Spleen (tissue), 11 donors: ENCODE results near the gene TRIM40. TPM values are rescaled to one million over a fixed set of nuclear protein-coding genes. Genes with fewer than 3 reads are reported as not detected.

ENCODE experiments used
- DNase-seq: peaks from one replicate; pipeline ENCODE4 v3.0.0-alpha.2; 2020
- H3K27ac ChIP-seq, 8 donors: fragments of 200-600 bp; sonication (generic) in 7 of 8; 1 replicate in 4 of 8; 2 replicates in 4 of 8; pipeline versions ENCODE4 v1.5.0 to v1.8.0; 2016 to 2021; ENCODE audit warnings: inconsistent platforms in 4 of 8, mild to moderate bottlenecking in 4 of 8, moderate library complexity in 1 of 8
- H3K27me3 ChIP-seq, 7 donors: fragments of 200-600 bp; sonication (generic) in 6 of 7; replicated peaks in 1 of 7; 1 replicate in 4 of 7; 2 replicates in 3 of 7; pipeline versions ENCODE4 v1.5.0 to v1.8.0; 2016 to 2021; ENCODE audit warnings: inconsistent platforms in 3 of 7, mild to moderate bottlenecking in 1 of 7
- H3K36me3 ChIP-seq, 6 donors: fragments of 200-600 bp; sonication (generic) in 5 of 6; 1 replicate in 4 of 6; 2 replicates in 2 of 6; pipeline versions ENCODE4 v1.5.0 to v1.8.0; 2016 to 2021; ENCODE audit warnings: inconsistent platforms in 2 of 6
- H3K4me1 ChIP-seq, 6 donors: fragments of 200-600 bp; sonication (generic) in 5 of 6; 1 replicate in 3 of 6; 2 replicates in 3 of 6; pipeline versions ENCODE4 v1.5.0 to v1.8.0; 2016 to 2021; ENCODE audit warnings: inconsistent platforms in 3 of 6
- H3K4me3 ChIP-seq, 8 donors: fragments of 200-600 bp; sonication (generic) in 7 of 8; 1 replicate in 4 of 8; 2 replicates in 4 of 8; pipeline versions ENCODE4 v1.5.0 to v1.8.0; 2016 to 2021; ENCODE audit warnings: inconsistent platforms in 4 of 8, mild to moderate bottlenecking in 4 of 8, moderate library complexity in 2 of 8
- H3K9me3 ChIP-seq, 8 donors: fragments of 200-600 bp; sonication (generic) in 7 of 8; 1 replicate in 4 of 8; 2 replicates in 4 of 8; pipeline versions ENCODE4 v1.5.0 to v1.8.0; 2016 to 2021; ENCODE audit warnings: inconsistent platforms in 4 of 8
- POLR2A ChIP-seq, 3 donors: fragments of 450-650 bp; IDR thresholded peaks; one replicate each; pipeline ENCODE4 v1.5.1; 2017; ENCODE audit warnings: antibody characterized with exemption in 3 of 3, mild to moderate bottlenecking in 1 of 3
- POLR2AphosphoS5 ChIP-seq, 3 donors: sonication (generic); formaldehyde crosslinking; IDR thresholded peaks; one replicate each; pipeline ENCODE4 v1.5.1; 2017; ENCODE audit warnings: antibody characterized with exemption in 3 of 3
- WGBS, 5 donors: extraction: QIAGEN DNeasy Blood & Tissue Kit in 3 of 5; methylation state at CpG; one replicate each; pipeline versions ENCODE4 v1.1.5 to v1.1.7; 2013 to 2018; 5-methylcytosine and 5-hydroxymethylcytosine counted together
- intact Hi-C: fragments of 100-400 bp; cut with DNase I; formaldehyde crosslinking; loops from one replicate; pipeline ENCODE4 v1.15.0; 2023; ENCODE audit warnings: low total_unique reads
- polyA plus RNA-seq, 3 donors: library from polyadenylated mRNA; stranded (reverse); fragments of 200-250 nt; gene quantifications; one replicate each; pipeline ENCODE4 v1.2.1, GENCODE V29; 2013
- total RNA-seq, 7 donors: library from RNA; depleted of rRNA in 3 of 7; stranded (reverse); fragments of >200 nt in 3 of 7; fragmentation: NEBNext Ultra II Directional in 4 of 7; extraction: Animal tissue kit (Norgen Biotek cat#: 25700) in 4 of 7; gene quantifications; one replicate each; pipeline versions ENCODE4 v1.1.0 to v1.2.1, GENCODE V29; 2016 to 2021
- TF ChIP-seq, protein P1 (sequence below), 11 experiments: fragments of 200-600 bp in 7 of 11; fragments of 450-650 bp in 4 of 11; sonication (generic) in 4 of 11; IDR thresholded peaks in 8 of 11; conservative IDR thresholded peaks in 3 of 11; 1 replicate in 7 of 11; 2 replicates in 4 of 11; pipeline versions ENCODE4 v1.4.0 to v1.8.0; 2016 to 2021; ENCODE audit warnings: antibody characterized with exemption in 11 of 11, inconsistent platforms in 4 of 11, mild to moderate bottlenecking in 1 of 11
- donor health status: healthy with polysubstance abuse.
- donor health status: DM: no; HTN: no; CAD: no; lungs with moderate emphysema.
- donor health status: DM: no; HTN: no; CAD: no.
- donor health status: Bipolar disorder and iron deficiency.
- donor health status: healthy.
- donor health status: DM: no; HTN: no; CAD: no.
- donor health status: DM: yes; HTN: yes; CAD: no.

TRIM40 gene
- total and polyA plus RNA-seq, 10 donors: 0.20 to 1.0 (median 0.29) TPM; not detected in 7

DNA sequence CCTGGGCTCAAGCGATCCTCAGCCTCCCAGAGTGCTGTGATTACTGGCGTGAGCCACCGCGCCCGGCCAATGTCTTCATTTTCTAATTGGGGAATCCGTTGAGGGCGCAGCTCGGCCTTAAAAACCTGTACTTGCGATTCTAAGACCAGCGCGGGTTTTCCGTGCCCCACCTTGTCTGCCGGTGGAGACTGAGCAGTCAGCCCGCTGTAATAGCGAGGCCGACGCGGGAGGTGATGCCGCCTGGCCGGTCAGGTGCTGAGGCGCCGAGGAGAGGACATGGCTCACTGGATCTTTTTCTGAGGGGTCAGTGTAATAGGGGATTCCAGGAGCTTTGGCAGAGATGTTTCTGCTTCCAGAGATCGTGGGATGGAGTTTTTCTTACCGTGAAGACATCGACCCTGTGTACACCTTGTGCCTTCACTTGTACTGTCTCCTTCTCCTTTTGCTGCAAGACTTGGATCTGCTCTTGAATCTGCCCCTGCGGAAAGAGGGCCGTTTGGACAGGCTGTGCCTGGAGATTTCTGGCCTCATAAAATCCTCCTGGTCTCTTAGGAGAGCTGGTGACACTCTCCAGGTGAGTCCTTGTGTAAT, 24.6 kb upstream of the TRIM40 start:
- intact Hi-C loops: no loop called here
- Histone ChIP-seq H3K36me3 (no peaks in the 10 kb centered on the region), H3K9me3 (no peaks in the 10 kb centered on the region), H3K27me3 (peaks cover 0 to 91% (median 35%) of the 10 kb centered on the region in 7 donors), H3K4me3 (no peak overlapping the region), H3K4me1 (no peaks in the 10 kb centered on the region), H3K27ac (no peak overlapping the region)
- WGBS, 5 donors: 43 to 68% (median 62%) methylated on average over 21 to 27 of the region's 27 CpGs
- no peak for TF ChIP-seq POLR2A (IDR thresholded peaks at IDR 0.05)
- TF ChIP-seq POLR2AphosphoS5 (IDR thresholded peaks at IDR 0.05): no peak
- TF ChIP-seq, protein P1, sequence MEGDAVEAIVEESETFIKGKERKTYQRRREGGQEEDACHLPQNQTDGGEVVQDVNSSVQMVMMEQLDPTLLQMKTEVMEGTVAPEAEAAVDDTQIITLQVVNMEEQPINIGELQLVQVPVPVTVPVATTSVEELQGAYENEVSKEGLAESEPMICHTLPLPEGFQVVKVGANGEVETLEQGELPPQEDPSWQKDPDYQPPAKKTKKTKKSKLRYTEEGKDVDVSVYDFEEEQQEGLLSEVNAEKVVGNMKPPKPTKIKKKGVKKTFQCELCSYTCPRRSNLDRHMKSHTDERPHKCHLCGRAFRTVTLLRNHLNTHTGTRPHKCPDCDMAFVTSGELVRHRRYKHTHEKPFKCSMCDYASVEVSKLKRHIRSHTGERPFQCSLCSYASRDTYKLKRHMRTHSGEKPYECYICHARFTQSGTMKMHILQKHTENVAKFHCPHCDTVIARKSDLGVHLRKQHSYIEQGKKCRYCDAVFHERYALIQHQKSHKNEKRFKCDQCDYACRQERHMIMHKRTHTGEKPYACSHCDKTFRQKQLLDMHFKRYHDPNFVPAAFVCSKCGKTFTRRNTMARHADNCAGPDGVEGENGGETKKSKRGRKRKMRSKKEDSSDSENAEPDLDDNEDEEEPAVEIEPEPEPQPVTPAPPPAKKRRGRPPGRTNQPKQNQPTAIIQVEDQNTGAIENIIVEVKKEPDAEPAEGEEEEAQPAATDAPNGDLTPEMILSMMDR (IDR thresholded peaks at IDR 0.05 in 8 of 11, conservative IDR thresholded peaks at IDR 0.05 in 3 of 11): no peak
- no peak for DNase-seq

DNA sequence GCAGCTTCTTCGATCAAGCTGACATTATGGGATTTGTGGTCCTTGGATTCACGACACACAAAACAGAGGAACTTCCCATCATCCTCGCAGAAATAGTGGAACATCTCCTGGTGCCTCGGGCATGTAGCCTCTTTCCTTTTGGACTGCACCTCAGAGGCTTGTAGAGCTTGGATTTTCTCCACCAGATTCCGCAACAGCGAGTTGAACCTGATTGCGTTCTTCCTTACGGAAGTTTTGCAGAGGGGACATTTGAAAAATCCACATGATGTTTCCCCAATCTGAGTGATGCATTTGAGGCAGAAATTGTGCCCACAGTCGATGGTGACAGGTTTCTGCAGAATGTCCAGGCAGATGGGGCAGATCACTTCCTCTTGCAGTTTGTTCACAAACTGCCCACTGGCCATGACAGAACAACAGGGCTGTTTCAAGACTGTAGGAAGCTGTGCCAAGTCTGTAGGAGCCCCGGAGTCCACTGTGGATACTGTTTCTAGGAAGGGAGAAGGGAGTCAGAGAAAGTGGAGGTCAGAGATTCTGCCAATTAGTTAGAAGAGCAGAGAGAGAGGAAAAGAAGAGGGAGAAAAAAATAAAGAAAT, 23.4 kb upstream of the TRIM40 start:
- 76 to 84% (median 78%) methylated on average over 10 of the region's 10 CpGs for WGBS, 5 donors
- DNase-seq: no peak
- Histone ChIP-seq H3K36me3 (no peaks in the 10 kb centered on the region), H3K4me1 (no peaks in the 10 kb centered on the region), H3K27me3 (peaks cover 0 to 92% (median 33%) of the 10 kb centered on the region in 7 donors), H3K4me3 (no peak overlapping the region), H3K9me3 (no peaks in the 10 kb centered on the region), H3K27ac (no peak overlapping the region)
- TF ChIP-seq POLR2A (IDR thresholded peaks at IDR 0.05): no peak
- TF ChIP-seq, protein P1 (IDR thresholded peaks at IDR 0.05 in 8 of 11, conservative IDR thresholded peaks at IDR 0.05 in 3 of 11): no peak
- TF ChIP-seq POLR2AphosphoS5 (IDR thresholded peaks at IDR 0.05): no peak
- intact Hi-C loops: no loop called here

DNA sequence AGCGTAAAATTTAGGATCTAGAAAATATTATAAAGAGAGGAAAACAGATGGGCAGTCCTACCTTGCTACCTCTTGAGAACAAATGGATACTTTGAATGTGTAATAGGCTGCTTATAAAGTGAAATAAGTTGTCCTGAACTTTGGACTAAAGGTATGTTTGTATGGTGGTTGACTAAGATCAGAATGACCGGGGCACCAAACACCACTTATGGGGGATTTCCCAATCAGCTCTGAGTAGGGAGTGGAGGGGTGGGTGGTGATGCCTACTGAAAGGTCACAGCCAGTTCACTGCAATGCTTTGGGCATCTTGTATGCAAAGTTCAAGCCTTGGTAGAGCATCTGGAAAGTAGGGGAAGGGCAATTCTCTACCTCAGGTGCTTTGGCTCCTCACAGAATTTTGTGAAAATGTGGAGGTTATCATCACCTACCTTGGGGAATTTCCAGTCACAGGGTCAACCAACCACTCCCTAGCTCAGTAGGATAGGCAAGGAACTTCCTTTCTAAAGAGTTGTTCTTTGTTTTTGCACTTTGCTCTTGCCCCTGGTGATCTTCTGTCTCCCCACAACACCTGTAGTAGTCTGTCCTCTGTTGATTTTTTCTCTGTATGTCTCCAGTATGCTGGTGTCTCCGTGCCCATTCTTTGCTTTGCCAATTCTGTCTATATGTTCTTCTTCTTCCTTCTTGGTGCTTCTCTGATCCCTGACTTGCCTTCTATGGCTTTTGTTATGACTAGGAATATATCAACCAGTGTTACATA, 22.8 kb upstream of the TRIM40 start, which contains the start of gene TRIM31:
Gene TRIM31, minus strand, starts transcription at position 88 of the 757 bp plus-strand sequence. CDS start 285 bp downstream, outside the sequence.
- intact Hi-C loops: no loop called here

More for the DNA sequence above, 22.8 kb upstream of the TRIM40 start, which contains the start of gene TRIM31:
- TF ChIP-seq, protein P1 (IDR thresholded peaks at IDR 0.05 in 8 of 11, conservative IDR thresholded peaks at IDR 0.05 in 3 of 11): no peak
- TF ChIP-seq POLR2AphosphoS5 (IDR thresholded peaks at IDR 0.05) (no peak), POLR2A (IDR thresholded peaks at IDR 0.05) (no peak)
- DNase-seq: no peak
- 57 to 81% (median 69%) methylated on average over 3 of the region's 3 CpGs for WGBS, 5 donors
- H3K27me3 ChIP-seq: peaks cover 0 to 87% (median 28%) of the 10 kb centered on the region in 7 donors
- H3K27ac ChIP-seq: no peak within 1 kb of the TSS
- H3K9me3 ChIP-seq: no peaks in the 10 kb centered on the region
- no peaks in the 10 kb centered on the region for H3K36me3 ChIP-seq
- no peak within 1 kb of the TSS for H3K4me3 ChIP-seq
- H3K4me1 ChIP-seq: no peaks in the 10 kb centered on the region
